ENCODE data around the gene WDFY4.

GRCh38 chr10:48640326-48640725, 44.3 kb upstream of the WDFY4 start:
- TF ChIP-seq PLRG1 (conservative IDR thresholded peaks at IDR 0.05): no peak
- no peak for TF ChIP-seq ATF1 (CRISPR knock-in tag; IDR thresholded peaks at IDR 0.05)
- TF ChIP-seq CBX1 (IDR thresholded peaks at IDR 0.05; ENCODE audit: low read depth): no peak
- TF ChIP-seq EZH2 (conservative IDR thresholded peaks at IDR 0.05; ENCODE audit: low read depth, low read length): no peak
- TF ChIP-seq CTCF (CRISPR knock-in tag; IDR thresholded peaks at IDR 0.05): no peak
- TF ChIP-seq ZNF318 (CRISPR knock-in tag; IDR thresholded peaks at IDR 0.05): no peak
- no peak for TF ChIP-seq SIN3B (IDR thresholded peaks at IDR 0.05; ENCODE audit: low read length)
- TF ChIP-seq HOXA9 (CRISPR knock-in tag; IDR thresholded peaks at IDR 0.05; ENCODE audit: borderline replicate concordance): no peak
- TF ChIP-seq HNRNPL (IDR thresholded peaks at IDR 0.05; ENCODE audit: low read depth, low read length): no peak
- TF ChIP-seq ONECUT2 (CRISPR knock-in tag; IDR thresholded peaks at IDR 0.05): no peak
- TF ChIP-seq ZNF460 (CRISPR knock-in tag; IDR thresholded peaks at IDR 0.05; ENCODE audit: borderline replicate concordance): no peak
- TF ChIP-seq POLR2AphosphoS5 (IDR thresholded peaks at IDR 0.05; ENCODE audit: low read depth, low read length): no peak
- no peak for TF ChIP-seq MTA3 (CRISPR knock-in tag; IDR thresholded peaks at IDR 0.05)
- no peak for TF ChIP-seq ZNF281 (CRISPR knock-in tag; IDR thresholded peaks at IDR 0.05; ENCODE audit: borderline replicate concordance)

Measured in HepG2 (cell line).